Esophagus (tissue), 2 donors: ENCODE measurements around the gene FAM83G. TPM values are rescaled to one million over a fixed set of nuclear protein-coding genes. Genes with fewer than 3 reads are reported as not detected.

Source experiments
- H3K27ac ChIP-seq, 2 donors: one replicate each; pipeline ENCODE4 v1.5.1; 2013; ENCODE audit warnings: low read depth in 2 of 2, mild to moderate bottlenecking in 2 of 2, inconsistent platforms in 1 of 2, low read length in 1 of 2, moderate library complexity in 1 of 2
- H3K27me3 ChIP-seq, 2 donors: one replicate each; pipeline ENCODE4 v1.6.1; 2013; ENCODE audit warnings: low read length in 2 of 2, control low read depth in 1 of 2, mild to moderate bottlenecking in 1 of 2; ENCODE audit not compliant: insufficient read depth in 2 of 2, control insufficient read depth in 1 of 2
- H3K36me3 ChIP-seq, 2 donors: one replicate each; pipeline ENCODE4 v1.6.1; 2013; ENCODE audit warnings: low read length in 1 of 2; ENCODE audit not compliant: control insufficient read depth in 2 of 2, insufficient read depth in 2 of 2
- H3K4me1 ChIP-seq, 2 donors: one replicate each; pipeline ENCODE4 v1.6.1; 2013; ENCODE audit warnings: low read length in 1 of 2; ENCODE audit not compliant: control insufficient read depth in 2 of 2, insufficient read depth in 2 of 2
- H3K4me3 ChIP-seq, 2 donors: one replicate each; pipeline ENCODE4 v1.5.1; 2013; ENCODE audit warnings: low read length in 2 of 2, mild to moderate bottlenecking in 2 of 2, low read depth in 1 of 2, moderate library complexity in 1 of 2
- H3K9me3 ChIP-seq, 2 donors: one replicate each; pipeline ENCODE4 v1.6.1; 2013; ENCODE audit warnings: mild to moderate bottlenecking in 2 of 2, low read depth in 1 of 2, low read length in 1 of 2, moderate library complexity in 1 of 2; ENCODE audit not compliant: control insufficient read depth in 2 of 2, insufficient read depth in 1 of 2
- WGBS, 2 donors: extraction: QIAGEN DNeasy Blood & Tissue Kit; methylation state at CpG; one replicate each; pipeline ENCODE4 v1.1.7; 2013; 5-methylcytosine and 5-hydroxymethylcytosine counted together
- polyA plus RNA-seq, 2 donors: library from polyadenylated mRNA; stranded (reverse); fragments of 200-250 nt; gene quantifications; one replicate each; pipeline ENCODE4 v1.2.3, GENCODE V29; 2013
- donor health status: healthy with polysubstance abuse.
- donor health status: Bipolar disorder and iron deficiency.

The FAM83G gene
- polyA plus RNA-seq, 2 donors: 33.2 to 37.1 TPM

DNA sequence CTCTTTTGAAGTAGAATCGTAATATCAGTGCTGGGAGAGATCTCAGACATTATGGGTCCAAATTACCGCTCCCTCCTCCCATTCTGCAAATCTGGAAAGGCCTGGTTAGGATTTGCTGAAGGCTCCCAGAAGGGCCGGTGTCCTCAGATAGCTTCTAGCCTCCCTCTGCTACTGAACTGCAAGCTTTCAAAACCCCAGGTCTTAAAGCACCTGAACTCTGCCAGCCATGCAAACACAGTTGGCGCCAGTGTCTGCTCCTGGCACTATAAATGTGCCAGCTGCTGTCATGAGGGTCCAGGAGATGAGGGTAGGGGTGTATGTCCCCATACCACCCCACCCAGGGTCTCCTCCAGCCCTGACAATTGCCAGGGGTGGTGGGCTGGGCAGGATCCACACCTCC is 28.4 kb downstream of the FAM83G start:
- Histone ChIP-seq H3K4me3 (no peak overlapping the region), H3K36me3 (peaks cover 8 to 66% of the 10 kb centered on the region in 2 donors), H3K9me3 (no peaks in the 10 kb centered on the region), H3K4me1 (peaks cover 0 to 19% of the 10 kb centered on the region in 2 donors), H3K27ac (no peak overlapping the region), H3K27me3 (no peaks in the 10 kb centered on the region)
- 76 to 83% methylated on average over 4 of the region's 4 CpGs for WGBS, 2 donors

DNA sequence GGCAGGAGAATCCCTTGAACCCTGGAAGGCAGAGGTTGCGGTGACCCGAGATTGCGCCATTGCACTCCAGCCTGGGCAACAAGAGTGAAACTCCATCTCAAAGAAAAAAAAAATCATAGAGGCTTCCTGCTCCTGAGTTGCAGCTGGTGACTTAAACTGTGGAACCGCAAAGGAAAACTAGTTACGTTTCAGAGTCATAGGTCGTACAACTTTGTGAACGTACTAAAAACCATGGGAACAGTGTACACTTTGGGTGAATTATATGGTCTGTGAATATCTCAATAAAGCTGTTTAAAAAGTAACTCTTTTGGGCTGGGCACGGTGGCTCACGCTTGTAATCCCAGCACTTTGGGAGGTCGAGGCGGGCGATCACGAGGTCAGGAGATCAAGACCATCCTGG is 29.0 kb downstream of the FAM83G start:
- WGBS, 2 donors: 93 to 94% methylated on average over 13 of the region's 13 CpGs
- Histone ChIP-seq H3K36me3 (peaks cover 8 to 70% of the 10 kb centered on the region in 2 donors), H3K4me3 (no peak overlapping the region), H3K4me1 (peaks cover 0 to 19% of the 10 kb centered on the region in 2 donors), H3K27ac (no peak overlapping the region), H3K9me3 (no peaks in the 10 kb centered on the region), H3K27me3 (no peaks in the 10 kb centered on the region)

DNA sequence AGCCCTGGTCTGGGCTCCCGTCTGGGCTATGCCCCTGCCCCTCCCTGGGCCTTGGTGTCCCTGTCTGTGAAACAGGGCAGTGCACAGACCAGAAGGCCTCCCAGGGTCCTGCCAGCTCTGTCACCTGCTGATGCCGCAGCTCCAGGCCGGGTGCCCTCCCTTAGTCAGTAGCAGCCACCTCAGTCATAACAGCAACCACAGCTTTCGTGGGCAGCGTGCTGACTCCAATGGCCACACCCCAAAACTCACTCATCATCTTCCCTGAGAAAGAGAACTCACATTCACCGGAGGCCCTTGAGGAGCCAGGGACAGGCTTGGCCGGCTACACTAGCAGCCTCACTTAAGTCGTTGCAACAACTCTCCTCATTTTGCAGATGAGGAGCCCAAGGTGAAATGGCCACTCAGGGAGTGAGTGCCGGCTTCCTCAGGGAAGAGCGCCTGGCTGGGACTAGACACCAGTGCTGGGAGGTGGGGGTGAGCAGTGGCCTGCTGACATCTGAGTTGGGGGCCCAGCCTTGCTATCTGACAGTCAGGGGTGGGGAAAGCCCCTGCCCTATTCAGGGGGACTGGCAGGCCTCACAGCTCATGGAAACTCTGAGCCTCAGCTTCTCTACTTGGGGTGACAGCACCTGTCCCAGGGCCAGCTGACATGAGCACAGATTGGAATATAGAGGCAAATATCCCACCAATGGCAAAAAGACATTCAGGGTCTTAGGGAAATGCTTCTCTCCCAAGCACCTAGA is 30.0 kb downstream of the FAM83G start:
- H3K4me1 ChIP-seq: peaks cover 0 to 22% of the 10 kb centered on the region in 2 donors
- no peak overlapping the region for H3K4me3 ChIP-seq
- H3K27me3 ChIP-seq: no peaks in the 10 kb centered on the region
- peak overlapping the region; percentile 43 to 92 for H3K27ac ChIP-seq
- no peaks in the 10 kb centered on the region for H3K9me3 ChIP-seq
- 70 to 72% methylated on average over 10 of the region's 10 CpGs for WGBS, 2 donors
- peaks cover 8 to 61% of the 10 kb centered on the region in 2 donors for H3K36me3 ChIP-seq

DNA sequence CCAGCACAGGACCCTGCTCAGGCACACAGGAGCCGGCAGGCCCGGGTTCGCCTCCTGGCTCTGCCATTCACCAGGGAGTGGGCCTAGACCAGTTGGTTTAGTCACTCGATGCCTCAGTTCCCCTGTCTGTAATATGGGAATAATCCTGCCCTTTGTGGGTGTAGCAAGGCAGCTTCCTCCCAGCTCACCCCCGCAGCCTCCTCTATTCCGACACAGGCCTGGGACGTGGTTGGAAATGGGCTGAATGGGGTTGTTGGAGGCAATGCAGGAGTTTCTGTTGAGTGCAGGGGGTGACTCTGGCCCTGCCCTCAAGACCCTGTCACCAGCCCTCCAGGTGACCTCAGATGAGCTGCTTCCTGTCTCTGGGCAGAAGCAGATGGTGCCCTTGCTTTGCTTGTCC is 32.8 kb downstream of the FAM83G start:
- Histone ChIP-seq H3K27ac (peak overlapping the region in 1 of 2 donors; percentile 63), H3K4me3 (no peak overlapping the region), H3K9me3 (no peaks in the 10 kb centered on the region), H3K27me3 (no peaks in the 10 kb centered on the region), H3K36me3 (peaks cover 3 to 42% of the 10 kb centered on the region in 2 donors), H3K4me1 (peaks cover 2 to 34% of the 10 kb centered on the region in 2 donors)
- WGBS, 2 donors: 84 to 87% methylated on average over 7 of the region's 7 CpGs

DNA sequence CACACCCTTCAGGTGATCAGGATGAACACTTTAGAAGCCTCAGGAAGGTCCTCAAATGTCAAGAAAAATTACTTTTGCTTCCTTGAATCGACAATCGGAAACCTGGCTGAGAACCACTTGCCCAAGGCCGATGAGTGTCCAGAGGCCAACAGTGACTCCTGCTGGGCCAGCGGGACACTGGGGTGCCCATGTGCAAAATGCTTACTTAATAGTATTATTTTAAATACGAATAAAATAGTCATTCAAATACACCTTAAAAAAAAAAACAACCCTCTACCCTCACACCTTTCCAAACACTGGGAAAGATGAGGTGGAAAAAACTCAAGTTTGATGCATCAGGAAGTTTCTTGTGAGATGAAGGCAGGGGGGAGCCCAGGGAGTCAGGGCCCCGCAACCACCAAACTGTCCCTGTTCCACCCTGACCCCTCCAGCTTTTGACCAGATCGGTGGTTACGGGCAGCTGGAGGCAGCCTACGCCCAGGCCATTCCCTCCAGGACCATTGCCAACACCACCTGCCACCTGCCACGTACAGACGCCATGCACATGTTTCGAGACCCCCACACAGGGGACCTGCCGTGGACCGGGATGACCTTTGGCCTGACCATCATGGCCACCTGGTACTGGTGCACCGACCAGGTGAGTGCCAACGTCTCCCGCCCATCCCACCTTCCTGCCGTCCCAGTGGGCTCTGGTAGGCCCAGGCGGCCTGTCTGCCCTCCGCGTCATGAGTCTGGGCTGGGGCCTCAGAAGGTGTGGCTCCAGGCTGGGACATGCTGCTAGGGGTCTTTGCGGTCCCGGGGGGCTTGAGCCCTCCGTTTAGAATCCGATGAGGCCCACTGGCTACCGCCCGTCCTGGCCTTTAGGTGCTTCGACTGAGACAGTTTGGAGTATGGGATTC is 33.7 kb downstream of the FAM83G start:
- no peaks in the 10 kb centered on the region for H3K27me3 ChIP-seq
- H3K4me1 ChIP-seq: peaks cover 2 to 34% of the 10 kb centered on the region in 2 donors
- no peak overlapping the region for H3K4me3 ChIP-seq
- H3K36me3 ChIP-seq: peaks cover 3 to 36% of the 10 kb centered on the region in 2 donors
- WGBS, 2 donors: 85% methylated on average over 28 of the region's 28 CpGs
- H3K27ac ChIP-seq: peak overlapping the region; percentile 80 to 92
- H3K9me3 ChIP-seq: no peaks in the 10 kb centered on the region

DNA sequence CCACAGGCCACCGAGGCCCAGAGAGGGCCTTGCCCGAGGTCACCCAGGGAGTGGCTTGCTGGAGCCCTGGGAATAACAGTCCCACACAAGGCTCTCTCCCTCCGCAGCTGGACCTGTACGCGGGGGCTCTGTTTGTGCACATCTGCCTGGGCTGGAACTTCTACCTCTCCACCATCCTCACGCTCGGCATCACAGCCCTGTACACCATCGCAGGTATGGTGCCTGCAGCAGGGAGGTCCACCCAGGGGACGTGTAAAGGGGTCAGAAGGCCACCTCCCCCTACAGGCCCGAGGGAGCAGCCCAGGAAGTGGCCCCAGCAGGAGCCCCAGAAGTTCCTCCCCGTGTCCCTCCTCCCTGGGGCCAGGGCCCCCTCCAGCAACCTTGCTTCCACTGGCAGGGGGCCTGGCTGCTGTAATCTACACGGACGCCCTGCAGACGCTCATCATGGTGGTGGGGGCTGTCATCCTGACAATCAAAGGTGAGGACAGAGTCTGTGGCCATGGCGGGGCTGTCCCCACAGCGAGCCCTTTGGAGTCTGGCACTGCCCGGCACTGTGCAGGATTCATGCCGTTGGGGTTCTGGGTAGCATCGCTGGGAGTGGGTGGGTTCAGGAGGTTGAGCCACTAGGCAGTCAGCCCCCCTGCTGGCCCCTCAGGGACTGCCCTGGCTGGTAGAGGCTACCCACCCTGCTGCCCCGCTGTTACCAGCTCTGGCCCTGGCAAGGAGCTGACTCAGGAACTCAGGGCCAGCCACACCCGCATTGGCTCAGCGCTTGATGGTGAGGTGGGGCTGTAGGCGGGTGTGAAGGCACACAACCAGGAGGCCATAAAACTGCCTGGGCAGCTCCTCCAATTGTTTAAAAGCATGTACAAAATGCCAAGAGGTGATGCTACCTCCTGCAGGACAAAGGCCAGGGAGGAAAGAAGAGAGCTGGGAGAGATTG is 35.3 kb downstream of the FAM83G start:
- Histone ChIP-seq H3K9me3 (no peaks in the 10 kb centered on the region), H3K27ac (peak overlapping the region; percentile 80 to 92), H3K36me3 (peaks cover 3 to 31% of the 10 kb centered on the region in 2 donors), H3K4me1 (peaks cover 2 to 28% of the 10 kb centered on the region in 2 donors), H3K4me3 (no peak overlapping the region), H3K27me3 (no peaks in the 10 kb centered on the region)
- 59 to 64% methylated on average over 20 to 23 of the region's 23 CpGs for WGBS, 2 donors

DNA sequence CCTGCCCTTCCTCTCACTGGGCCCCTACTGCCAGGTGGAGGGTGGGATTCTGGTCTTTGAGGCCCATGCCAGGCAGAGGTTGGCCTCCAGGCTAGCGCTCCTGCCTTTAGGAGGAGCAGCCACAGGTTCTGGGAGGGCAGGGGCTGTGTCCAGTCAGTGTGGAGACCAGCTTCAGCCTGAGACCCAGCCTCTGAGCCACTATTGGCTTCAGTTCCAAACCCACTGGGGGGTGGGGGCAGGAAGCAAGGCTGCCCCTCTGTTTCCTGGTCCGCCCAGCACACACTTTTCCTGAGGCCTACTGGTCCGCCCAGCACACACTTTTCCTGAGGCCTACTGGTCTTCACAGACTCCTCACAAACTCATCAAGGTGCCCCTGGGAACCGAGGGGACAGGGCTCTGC is 36.2 kb downstream of the FAM83G start:
- H3K27ac ChIP-seq: peak overlapping the region; percentile 80 to 92
- H3K36me3 ChIP-seq: peaks cover 3 to 29% of the 10 kb centered on the region in 2 donors
- no peaks in the 10 kb centered on the region for H3K27me3 ChIP-seq
- no peaks in the 10 kb centered on the region for H3K9me3 ChIP-seq
- peaks cover 2 to 28% of the 10 kb centered on the region in 2 donors for H3K4me1 ChIP-seq
- H3K4me3 ChIP-seq: no peak overlapping the region
- WGBS, 2 donors: 75 to 78% methylated on average over 4 of the region's 4 CpGs

DNA sequence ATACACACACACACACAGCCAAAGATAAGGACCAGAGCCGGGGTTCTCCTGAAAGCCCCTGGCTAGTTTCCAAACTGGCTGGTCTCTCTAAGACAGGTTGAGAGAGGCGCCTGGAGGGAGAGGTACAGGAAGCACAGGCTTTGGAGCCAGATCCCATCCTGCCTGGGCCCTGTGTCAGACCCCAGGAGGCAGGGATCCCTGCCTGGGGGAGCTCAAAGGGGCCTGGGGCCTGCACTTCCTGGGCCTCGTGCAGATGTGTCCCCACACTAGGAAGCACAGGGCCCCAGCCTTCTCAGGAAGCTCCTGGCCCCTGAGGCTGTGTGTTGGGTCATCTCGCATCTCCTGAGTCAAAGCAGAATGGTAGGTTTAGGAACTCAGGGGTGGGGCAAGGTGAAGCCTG is 36.6 kb downstream of the FAM83G start:
- H3K4me3 ChIP-seq: no peak overlapping the region
- peaks cover 3 to 26% of the 10 kb centered on the region in 2 donors for H3K36me3 ChIP-seq
- WGBS, 2 donors: 37 to 38% methylated on average over 4 of the region's 4 CpGs
- H3K4me1 ChIP-seq: peaks cover 2 to 28% of the 10 kb centered on the region in 2 donors
- no peaks in the 10 kb centered on the region for H3K9me3 ChIP-seq
- H3K27me3 ChIP-seq: no peaks in the 10 kb centered on the region
- peak overlapping the region; percentile 80 to 92 for H3K27ac ChIP-seq
